KMS-11 (cell line): ENCODE measurements around the gene SDF2.

Experiments used
- H2AFZ ChIP-seq: fragments of 200-600 bp; sonication (generic); 2 replicates; pipeline ENCODE4 v1.6.1; 2016; ENCODE audit warnings: antibody characterized with exemption, mixed run types, low read depth
- H3K27ac ChIP-seq: fragments of 200-600 bp; sonication (generic); 2 replicates; pipeline ENCODE4 v1.6.1; 2016; ENCODE audit warnings: mild to moderate bottlenecking, mixed run types
- H3K27me3 ChIP-seq: fragments of 200-600 bp; sonication (generic); 2 replicates; pipeline ENCODE4 v1.6.1; 2017; ENCODE audit warnings: mild to moderate bottlenecking, low read depth, mixed run types, moderate library complexity; ENCODE audit not compliant: insufficient read depth
- H3K36me3 ChIP-seq: fragments of 200-600 bp; sonication (generic); 2 replicates; pipeline ENCODE4 v1.6.1; 2017; ENCODE audit warnings: mild to moderate bottlenecking, mixed run types; ENCODE audit not compliant: insufficient read depth
- H3K4me1 ChIP-seq: fragments of 200-600 bp; sonication (generic); 2 replicates; pipeline ENCODE4 v1.6.1; 2016; ENCODE audit warnings: mild to moderate bottlenecking, low read depth, mixed run types; ENCODE audit not compliant: poor library complexity, severe bottlenecking
- H3K4me2 ChIP-seq: fragments of 200-600 bp; sonication (generic); 2 replicates; pipeline ENCODE4 v1.7.0; 2016; ENCODE audit warnings: mild to moderate bottlenecking, mixed run types
- H3K4me3 ChIP-seq: fragments of 200-600 bp; sonication (generic); IDR thresholded peaks from 2 replicates; pipeline ENCODE4 v1.6.1; 2017; ENCODE audit warnings: low read depth, low read length, mixed read lengths; ENCODE audit not compliant: insufficient read depth
- H3K79me2 ChIP-seq: fragments of 200-600 bp; sonication (generic); 2 replicates; pipeline ENCODE4 v1.6.1; 2016; ENCODE audit warnings: low read depth, mixed run types; ENCODE audit not compliant: insufficient read depth
- H3K9ac ChIP-seq: fragments of 200-600 bp; sonication (generic); 2 replicates; pipeline ENCODE4 v1.6.1; 2016; ENCODE audit warnings: mild to moderate bottlenecking, mixed run types
- H4K20me1 ChIP-seq: fragments of 200-600 bp; sonication (generic); 2 replicates; pipeline ENCODE4 v1.6.1; 2016; ENCODE audit warnings: mild to moderate bottlenecking, mixed run types; ENCODE audit not compliant: insufficient read depth
- CTCF ChIP-seq: fragments of 200-600 bp; sonication (generic); conservative IDR thresholded peaks from 2 replicates; pipeline ENCODE4 v1.6.1; 2017; ENCODE audit warnings: low read depth, mild to moderate bottlenecking, antibody characterized with exemption, low read length, moderate library complexity, mixed read lengths

The SDF2 gene

DNA sequence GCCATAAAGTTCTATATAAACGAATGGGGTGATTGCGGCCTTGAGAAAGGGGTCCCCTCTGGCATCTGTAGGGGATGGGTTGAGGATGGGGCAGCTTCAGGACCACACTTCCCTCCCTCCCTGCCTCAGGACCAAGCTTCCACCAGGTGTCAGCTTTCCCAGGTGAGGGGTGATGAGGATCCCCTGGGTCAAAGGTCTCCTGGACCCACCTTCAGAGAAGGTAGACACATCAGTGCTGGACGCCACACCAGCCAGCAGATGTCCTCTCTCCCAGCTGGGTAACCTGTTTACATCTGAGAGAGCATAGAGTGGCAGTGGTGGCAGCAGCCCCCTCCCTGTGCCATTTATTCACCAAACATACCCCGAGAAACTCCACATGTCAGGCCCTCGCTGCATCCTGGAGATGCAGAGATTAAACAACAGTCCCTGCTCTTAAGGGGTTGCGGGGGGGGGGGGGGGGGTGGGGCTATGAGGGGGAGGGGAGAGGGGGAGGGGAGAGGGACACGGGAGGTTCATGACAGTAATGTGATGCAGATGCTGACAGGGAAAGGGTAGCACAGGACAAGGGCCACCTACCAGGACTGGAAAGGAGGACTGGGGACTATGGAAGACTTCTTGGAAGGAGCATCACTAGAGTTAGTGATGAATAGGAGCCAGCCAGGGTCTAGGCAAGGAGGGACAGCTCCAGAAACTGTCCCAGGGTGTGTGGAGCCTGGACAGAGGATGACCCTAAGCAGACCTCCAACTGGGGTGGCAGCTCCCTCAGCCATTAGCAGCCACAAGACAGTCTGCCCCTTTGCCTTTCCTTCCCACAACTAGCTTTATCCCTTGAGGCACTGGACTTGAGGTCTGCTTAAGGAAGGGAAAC lies 45.0 kb upstream of the SDF2 start:
- no peak for TF ChIP-seq CTCF
- Histone ChIP-seq H3K4me1 (no peaks in the 10 kb centered on the region), H3K27ac (no peak overlapping the region), H3K9ac (no peak overlapping the region), H3K4me3 (no peak overlapping the region), H3K4me2 (no peak overlapping the region), H3K79me2 (no peaks in the 10 kb centered on the region), H3K27me3 (no peaks in the 10 kb centered on the region), H3K36me3 (no peaks in the 10 kb centered on the region), H2AFZ (no peak overlapping the region), H4K20me1 (no peaks in the 10 kb centered on the region)

GRCh38 chr17:28705728-28706334 lies 44.1 kb upstream of the SDF2 start:
- Histone ChIP-seq H3K4me3 (no peak overlapping the region), H4K20me1 (no peaks in the 10 kb centered on the region), H3K79me2 (no peaks in the 10 kb centered on the region), H3K4me1 (no peaks in the 10 kb centered on the region), H3K27ac (no peak overlapping the region), H3K9ac (no peak overlapping the region), H2AFZ (no peak overlapping the region), H3K27me3 (no peaks in the 10 kb centered on the region), H3K4me2 (no peak overlapping the region), H3K36me3 (no peaks in the 10 kb centered on the region; the same call in 1 of the 2 replicates)
- TF ChIP-seq CTCF: no peak

DNA sequence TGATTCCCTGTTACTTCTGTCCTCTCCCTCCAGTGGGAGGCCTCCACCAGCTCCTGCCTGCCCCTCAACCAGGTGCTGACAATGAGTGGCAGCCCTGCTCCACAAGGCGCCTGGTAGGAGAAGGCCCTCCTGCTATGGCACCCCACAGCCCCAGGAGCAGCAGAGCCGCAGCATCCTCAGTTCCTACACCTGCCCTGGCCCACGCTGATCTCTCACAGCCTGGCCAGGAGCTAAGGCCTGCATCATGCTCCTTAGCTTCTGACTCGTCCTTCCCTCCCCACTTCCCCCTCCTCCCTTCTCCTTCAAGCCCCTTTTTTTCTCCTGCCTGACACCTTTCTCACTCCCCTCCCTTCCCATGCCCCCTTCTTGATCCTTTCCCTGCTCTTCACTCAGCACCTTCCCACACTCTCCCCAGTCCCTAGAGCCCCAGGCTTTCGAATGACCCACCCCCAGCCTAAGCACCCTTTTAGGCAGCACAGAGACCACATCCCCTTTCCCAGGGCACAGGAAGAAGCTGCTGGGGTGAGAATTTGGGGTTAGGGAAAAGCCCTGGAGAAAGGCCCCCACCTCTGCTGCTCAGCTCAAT lies 43.5 kb upstream of the SDF2 start:
- Histone ChIP-seq H3K4me1 (no peaks in the 10 kb centered on the region), H2AFZ (no peak overlapping the region), H3K79me2 (no peaks in the 10 kb centered on the region), H3K36me3 (no peaks in the 10 kb centered on the region; the same call in 1 of the 2 replicates), H3K4me2 (no peak overlapping the region), H3K27me3 (no peaks in the 10 kb centered on the region), H3K4me3 (no peak overlapping the region), H4K20me1 (no peaks in the 10 kb centered on the region), H3K27ac (no peak overlapping the region), H3K9ac (no peak overlapping the region)
- no peak for TF ChIP-seq CTCF

DNA sequence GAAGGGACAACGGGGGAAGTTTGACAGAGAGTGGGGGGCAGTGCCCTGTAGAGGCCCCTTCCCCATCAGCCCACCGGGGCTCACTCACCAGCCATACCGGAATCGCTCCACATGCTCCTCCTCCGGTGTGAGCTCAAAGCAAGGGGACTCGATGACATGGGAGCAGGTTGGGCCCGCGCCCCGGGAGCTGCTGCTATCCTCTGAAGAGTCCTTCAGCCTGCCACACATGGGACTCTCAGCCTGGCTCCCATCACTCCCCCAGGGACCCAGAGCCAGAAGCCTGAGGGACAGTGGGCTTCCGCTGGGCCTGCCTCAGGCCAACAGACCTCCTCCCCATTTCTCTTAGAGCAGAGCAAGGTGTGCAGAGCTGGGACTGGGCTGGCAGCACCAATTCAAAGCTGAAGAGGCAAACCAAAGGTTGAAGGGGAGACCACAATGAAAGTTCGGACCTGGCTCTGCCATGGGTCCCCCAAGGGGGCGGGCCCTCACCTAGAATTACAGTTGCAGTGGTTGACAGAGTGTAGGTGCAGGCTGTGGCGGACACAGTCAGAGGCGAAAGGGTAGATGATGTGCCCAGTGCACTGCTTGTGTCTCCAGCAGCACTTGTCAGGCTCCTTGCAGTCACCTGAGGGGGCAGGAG lies 42.6 kb upstream of the SDF2 start:
- H3K4me2 ChIP-seq: no peak overlapping the region
- no peak overlapping the region for H3K9ac ChIP-seq
- no peak overlapping the region for H2AFZ ChIP-seq
- H3K36me3 ChIP-seq: no peaks in the 10 kb centered on the region; the same call in 1 of the 2 replicates
- TF ChIP-seq CTCF: no peak
- H3K4me1 ChIP-seq: no peaks in the 10 kb centered on the region
- H3K4me3 ChIP-seq: no peak overlapping the region
- H3K27me3 ChIP-seq: no peaks in the 10 kb centered on the region
- H4K20me1 ChIP-seq: no peaks in the 10 kb centered on the region
- H3K27ac ChIP-seq: no peak overlapping the region
- no peaks in the 10 kb centered on the region for H3K79me2 ChIP-seq
